Heart left ventricle (tissue), 16 donors: ENCODE data around the gene LCN2. TPM values are rescaled to one million over a fixed set of nuclear protein-coding genes. Genes with fewer than 3 reads are reported as not detected.

Source experiments
- ATAC-seq, 4 donors: fragments of 200-7000 bp; cut with Tn5 transposase; one replicate each; pipeline ENCODE4 v1.9.1; 2020 to 2022; ENCODE audit warnings: moderate library complexity in 4 of 4, mild to moderate bottlenecking in 3 of 4, moderate number of reproducible peaks in 1 of 4
- DNase-seq, 5 donors: peaks; one replicate each; pipeline ENCODE4 v3.0.0-alpha.2; 2020
- H3K27ac ChIP-seq, 12 donors: fragments of 200-600 bp; sonication (generic) in 4 of 12; one replicate each; pipeline versions ENCODE4 v1.5.0 to v1.8.0; 2016 to 2022; ENCODE audit warnings: mild to moderate bottlenecking in 2 of 12
- H3K27me3 ChIP-seq, 9 donors: fragments of 200-600 bp; sonication (generic) in 2 of 9; one replicate each; pipeline versions ENCODE4 v1.5.1 to v1.8.0; 2016 to 2022; ENCODE audit warnings: mild to moderate bottlenecking in 3 of 9
- H3K36me3 ChIP-seq, 9 donors: fragments of 200-600 bp; sonication (generic) in 2 of 9; one replicate each; pipeline versions ENCODE4 v1.5.0 to v1.8.0; 2018 to 2022; ENCODE audit warnings: mild to moderate bottlenecking in 2 of 9
- H3K4me1 ChIP-seq, 12 donors: fragments of 200-600 bp; sonication (generic) in 4 of 12; one replicate each; pipeline versions ENCODE4 v1.5.0 to v1.8.0; 2016 to 2022; ENCODE audit warnings: mild to moderate bottlenecking in 3 of 12
- H3K4me3 ChIP-seq, 12 donors: fragments of 200-600 bp; sonication (generic) in 4 of 12; one replicate each; pipeline versions ENCODE4 v1.5.0 to v1.8.0; 2017 to 2022; ENCODE audit warnings: mild to moderate bottlenecking in 9 of 12, moderate library complexity in 4 of 12
- H3K9me3 ChIP-seq, 12 donors: fragments of 200-600 bp; sonication (generic) in 4 of 12; one replicate each; pipeline versions ENCODE4 v1.5.0 to v1.8.0; 2016 to 2022; ENCODE audit warnings: mild to moderate bottlenecking in 1 of 12
- POLR2A ChIP-seq, 2 donors: fragments of 450-650 bp; IDR thresholded peaks; one replicate each; pipeline ENCODE4 v1.6.1; 2017; ENCODE audit warnings: antibody characterized with exemption in 2 of 2, mild to moderate bottlenecking in 2 of 2, moderate library complexity in 2 of 2
- WGBS, 4 donors: extraction: QIAGEN DNeasy Blood & Tissue Kit in 2 of 4; methylation state at CpG; one replicate each; pipeline versions ENCODE4 v1.1.5 to v1.1.7; 2013 to 2018; 5-methylcytosine and 5-hydroxymethylcytosine counted together
- intact Hi-C, 10 donors: fragments of 100-400 bp; cut with DNase I; formaldehyde crosslinking; loops; one replicate each; pipeline versions ENCODE4 v1.11.1 to v1.14.2; 2022
- polyA plus RNA-seq, 2 donors: library from polyadenylated mRNA; stranded (reverse); fragments of 200-250 nt; gene quantifications; one replicate each; pipeline ENCODE4 v1.2.3, GENCODE V29; 2013
- total RNA-seq, 9 donors: library from RNA; depleted of rRNA in 2 of 9; stranded (reverse); fragments of >200 nt in 2 of 9; fragmentation: NEBNext Ultra II Directional in 3 of 9; extraction: Animal tissue kit (Norgen Biotek cat#: 25700) in 3 of 9; gene quantifications; one replicate each; pipeline versions ENCODE4 v1.1.0 to v1.2.4, GENCODE V29; 2016 to 2023
- TF ChIP-seq, protein P1 (sequence below), 12 donors: fragments of 200-600 bp; sonication (generic) in 4 of 12; IDR thresholded peaks; one replicate each; pipeline versions ENCODE4 v1.5.0 to v1.8.0; 2018 to 2022; ENCODE audit warnings: antibody characterized with exemption in 12 of 12, mild to moderate bottlenecking in 5 of 12
- donor health status: ischemic (EF 13 %, LVEDD 7.1; RV severe dilation, severe dysfunction).
- donor health status: healthy with polysubstance abuse.
- donor health status: DM: no; HTN: yes; CAD: no.
- donor health status: DM: no; HTN: no; CAD: no.
- donor health status: ischemic (EF 25% LVEDD 6.9; RV normal size, moderate dysfunction).
- donor health status: ischemic (EF 25% LVEDD 5.7; RV mildly dilated, moderate dysfunction).
- donor health status: healthy.
- donor health status: DM: yes; HTN: yes; CAD: no.
- donor health status: ischemic (EF 35%, LVEDD 5.7; RV mildly dilated, moderate dysfunction).
- donor health status: nonischemic (EF 11% LVEDD 7.7; RV severe dilation, severe dysfunction).
- donor health status: DM: yes; HTN: yes; CAD: no.
- donor health status: PGD.
- donor health status: ischemic (EF 29% LVEDD 5.4; RV normal size, mild dysfunction).
- donor health status: nonischemic (EF 23%, LVEDD 6.1; RV moderate dilation, normal function).

Gene LCN2
- total and polyA plus RNA-seq, 11 donors, result 1.1 to 5.8 TPM; not detected in 9

DNA sequence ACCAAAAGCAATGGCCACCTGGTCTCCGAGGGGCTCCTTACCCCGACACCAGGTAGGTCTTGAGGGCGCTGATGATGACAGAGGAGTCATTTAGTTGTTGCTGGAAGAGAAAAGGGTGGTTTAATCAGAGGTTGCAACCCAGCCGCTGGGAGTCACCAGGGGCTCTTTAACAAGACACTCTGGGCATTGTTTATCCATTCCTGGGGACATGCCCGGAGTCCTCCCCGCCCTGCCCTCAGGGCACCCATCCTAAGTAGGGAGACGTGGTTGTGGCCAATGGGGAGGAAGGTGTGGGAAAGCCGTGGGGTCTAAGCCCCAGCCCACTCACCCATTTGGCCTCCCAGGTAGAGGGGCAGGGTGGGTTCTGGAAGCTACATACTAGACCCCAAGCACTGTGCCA is 24.8 kb upstream of the LCN2 start:
- peaks cover 3 to 36% (median 29%) of the 10 kb centered on the region in 12 donors for H3K4me1 ChIP-seq
- TF ChIP-seq POLR2A (IDR thresholded peaks at IDR 0.05), result no peak
- TF ChIP-seq, protein P1, sequence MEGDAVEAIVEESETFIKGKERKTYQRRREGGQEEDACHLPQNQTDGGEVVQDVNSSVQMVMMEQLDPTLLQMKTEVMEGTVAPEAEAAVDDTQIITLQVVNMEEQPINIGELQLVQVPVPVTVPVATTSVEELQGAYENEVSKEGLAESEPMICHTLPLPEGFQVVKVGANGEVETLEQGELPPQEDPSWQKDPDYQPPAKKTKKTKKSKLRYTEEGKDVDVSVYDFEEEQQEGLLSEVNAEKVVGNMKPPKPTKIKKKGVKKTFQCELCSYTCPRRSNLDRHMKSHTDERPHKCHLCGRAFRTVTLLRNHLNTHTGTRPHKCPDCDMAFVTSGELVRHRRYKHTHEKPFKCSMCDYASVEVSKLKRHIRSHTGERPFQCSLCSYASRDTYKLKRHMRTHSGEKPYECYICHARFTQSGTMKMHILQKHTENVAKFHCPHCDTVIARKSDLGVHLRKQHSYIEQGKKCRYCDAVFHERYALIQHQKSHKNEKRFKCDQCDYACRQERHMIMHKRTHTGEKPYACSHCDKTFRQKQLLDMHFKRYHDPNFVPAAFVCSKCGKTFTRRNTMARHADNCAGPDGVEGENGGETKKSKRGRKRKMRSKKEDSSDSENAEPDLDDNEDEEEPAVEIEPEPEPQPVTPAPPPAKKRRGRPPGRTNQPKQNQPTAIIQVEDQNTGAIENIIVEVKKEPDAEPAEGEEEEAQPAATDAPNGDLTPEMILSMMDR (IDR thresholded peaks at IDR 0.05), result no peak
- intact Hi-C loops, result no loop called here
- WGBS, 4 donors, result 83 to 92% (median 90%) methylated on average over 8 of the region's 8 CpGs
- peaks cover 0 to 1% (median 0%) of the 10 kb centered on the region in 12 donors for H3K9me3 ChIP-seq
- DNase-seq (peak in 3 of 5 donors; percentile 19 to 37 (median 19)), ATAC-seq (no peak)
- peaks cover 0 to 50% (median 46%) of the 10 kb centered on the region in 9 donors for H3K36me3 ChIP-seq
- H3K27me3 ChIP-seq, result no peaks in the 10 kb centered on the region
- no peak overlapping the region for H3K4me3 ChIP-seq
- no peak overlapping the region for H3K27ac ChIP-seq

DNA sequence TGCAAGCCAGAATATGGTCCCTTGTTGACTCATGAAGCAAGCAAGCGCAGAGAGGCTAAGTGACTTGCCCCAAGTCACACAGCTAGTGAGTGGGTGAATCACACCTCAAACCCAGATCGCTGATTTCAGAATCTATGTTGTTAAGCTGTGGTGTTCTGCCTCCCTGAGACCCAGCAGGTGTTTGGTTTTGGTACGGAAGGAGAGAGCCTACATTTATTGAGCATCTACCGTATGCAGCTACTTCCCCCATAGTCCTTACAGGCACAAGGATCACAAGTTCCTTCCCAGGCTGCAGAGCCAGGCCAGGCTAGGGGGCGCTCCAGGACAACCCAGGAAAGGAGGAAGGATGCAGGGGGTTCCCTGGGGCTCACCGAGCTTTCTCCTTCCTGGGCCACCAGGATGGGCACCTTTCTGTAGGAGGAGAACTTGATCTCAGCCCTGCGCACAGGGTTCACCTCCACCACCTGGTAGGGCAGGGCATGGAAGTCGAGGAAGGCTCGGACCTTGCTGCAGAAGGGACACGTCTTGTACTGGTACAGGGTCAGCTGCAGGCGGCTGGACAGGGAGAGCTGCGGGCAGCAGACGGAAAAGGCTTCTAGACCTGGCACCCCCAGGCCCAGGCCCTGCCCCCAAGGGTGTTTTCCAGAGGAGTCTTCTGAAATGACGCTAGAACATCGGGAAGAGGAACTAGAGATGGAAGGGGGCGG is 24.2 kb upstream of the LCN2 start:
- H3K4me3 ChIP-seq, result peak overlapping the region in 4 of 12 donors; percentile 15 to 99 (median 60)
- H3K4me1 ChIP-seq, result peaks cover 3 to 38% (median 29%) of the 10 kb centered on the region in 12 donors
- peak overlapping the region in 2 of 12 donors; percentile 1 to 3 for H3K27ac ChIP-seq
- H3K27me3 ChIP-seq, result no peaks in the 10 kb centered on the region
- ATAC-seq (no peak), DNase-seq (peak; percentile 61 to 80 (median 66))
- peaks cover 0 to 48% (median 44%) of the 10 kb centered on the region in 9 donors for H3K36me3 ChIP-seq
- H3K9me3 ChIP-seq, result peaks cover 0 to 4% (median 0%) of the 10 kb centered on the region in 12 donors
- WGBS, 4 donors, result 57 to 70% (median 65%) methylated on average over 13 to 16 of the region's 16 CpGs
- intact Hi-C loops, result no loop called here
- TF ChIP-seq, protein P1 (IDR thresholded peaks at IDR 0.05), result peak; percentile 20 to 61 (median 52)
- TF ChIP-seq POLR2A (IDR thresholded peaks at IDR 0.05), result no peak

DNA sequence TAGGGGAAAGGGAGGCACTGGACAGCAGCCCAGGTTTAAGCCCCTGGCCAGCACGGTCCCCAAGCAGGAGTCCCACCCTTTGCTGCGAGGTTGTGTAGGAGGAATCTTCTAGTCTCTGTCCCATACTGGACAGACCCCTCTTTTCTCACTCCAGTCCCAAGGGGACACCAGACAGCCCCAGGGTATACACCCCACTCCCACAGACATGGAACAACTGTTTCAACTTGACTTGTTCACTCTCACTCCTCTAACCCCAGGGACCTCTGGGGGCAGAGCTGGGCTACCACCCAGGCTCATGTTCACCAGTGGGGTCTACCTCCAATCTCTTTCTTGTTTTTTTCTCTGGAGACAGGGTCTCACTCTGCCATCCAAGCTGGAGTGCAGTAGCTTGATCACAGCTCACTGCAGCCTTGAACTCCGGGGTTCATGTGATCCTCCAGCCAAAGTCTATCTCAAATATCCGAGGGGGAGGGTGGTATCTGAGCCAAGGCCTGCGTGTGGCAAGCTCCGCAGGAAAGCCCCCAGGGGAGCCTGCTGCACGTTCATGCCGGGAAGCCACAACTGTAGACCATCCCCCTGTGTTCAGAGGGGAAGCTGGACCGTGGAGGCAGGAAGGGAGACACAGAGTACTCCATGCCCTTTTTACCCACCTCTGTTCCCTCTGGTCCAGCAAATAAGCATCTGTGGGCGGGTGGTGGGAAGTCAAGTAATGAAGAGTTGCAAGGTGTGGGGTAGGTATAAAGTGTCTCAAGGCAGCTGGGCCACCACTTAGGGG is 23.5 kb upstream of the LCN2 start:
- Histone ChIP-seq H3K4me3 (peak overlapping the region in 6 of 12 donors; percentile 25 to 99 (median 94)), H3K27ac (peak overlapping the region in 2 of 12 donors; percentile 1 to 3), H3K27me3 (no peaks in the 10 kb centered on the region), H3K4me1 (peaks cover 3 to 38% (median 29%) of the 10 kb centered on the region in 12 donors), H3K9me3 (peaks cover 0 to 4% (median 0%) of the 10 kb centered on the region in 12 donors), H3K36me3 (peaks cover 0 to 42% (median 37%) of the 10 kb centered on the region in 9 donors)
- ATAC-seq (no peak), DNase-seq (peak in 3 of 5 donors; percentile 13 to 26 (median 23))
- TF ChIP-seq, protein P1 (IDR thresholded peaks at IDR 0.05), result no peak
- no peak for TF ChIP-seq POLR2A (IDR thresholded peaks at IDR 0.05)
- 37 to 41% (median 39%) methylated on average over 9 to 10 of the region's 10 CpGs for WGBS, 4 donors
- intact Hi-C loops, result loop anchor here in 1 of 10 donors (2.0 kb wide), 1 partner anchor 27 kb away; no protein-coding TSS in a partner anchor
